CD4-positive, alpha-beta T cell treated with Interleukin-1 beta for 1 hour (primary cell): ENCODE measurements around the gene PPP1R9A.

Source experiments
- DNase-seq, 2 donors: peaks; one replicate each; pipeline ENCODE4 v3.0.0-alpha.2; 2020 to 2022

The PPP1R9A gene

DNA sequence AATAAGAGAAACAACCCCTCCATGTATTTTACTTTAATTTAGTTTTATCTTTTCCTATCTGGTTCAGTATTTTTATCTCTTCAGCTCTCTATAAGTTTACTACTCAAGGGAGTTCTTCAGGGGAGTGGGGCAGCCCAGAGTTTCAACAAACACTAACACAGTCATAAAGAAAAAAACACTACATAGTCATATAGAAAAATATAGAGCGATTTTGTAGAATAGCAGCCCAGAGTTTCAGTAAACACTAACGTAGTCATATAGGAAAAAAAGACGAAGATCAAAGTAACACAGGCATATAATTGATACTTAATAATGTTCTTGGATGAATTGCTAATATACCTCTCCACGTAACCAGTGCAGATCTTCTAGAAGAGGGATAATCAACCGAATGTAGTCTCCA, 362.2 kb downstream of the PPP1R9A start:
- DNase-seq = no peak

DNA sequence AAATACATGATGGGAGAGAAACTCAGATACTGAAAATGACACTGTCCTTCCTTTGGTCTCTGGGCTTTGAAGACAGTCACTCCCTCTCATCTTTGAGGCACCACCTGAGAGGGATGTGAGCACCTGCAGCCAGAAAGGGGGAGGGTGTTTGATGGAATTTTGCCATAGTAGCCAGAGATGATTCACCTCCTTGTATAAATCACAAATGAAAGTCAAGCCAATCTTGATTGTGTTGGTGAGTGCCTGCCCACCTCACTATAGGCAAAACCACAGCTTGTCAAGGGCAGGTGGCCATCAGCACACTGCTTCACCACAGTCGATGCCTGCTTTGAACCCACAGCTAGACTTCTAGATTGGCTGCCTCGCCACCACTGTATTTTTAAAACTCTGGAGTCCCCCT, 368.7 kb downstream of the PPP1R9A start:
- DNase-seq = no peak

DNA sequence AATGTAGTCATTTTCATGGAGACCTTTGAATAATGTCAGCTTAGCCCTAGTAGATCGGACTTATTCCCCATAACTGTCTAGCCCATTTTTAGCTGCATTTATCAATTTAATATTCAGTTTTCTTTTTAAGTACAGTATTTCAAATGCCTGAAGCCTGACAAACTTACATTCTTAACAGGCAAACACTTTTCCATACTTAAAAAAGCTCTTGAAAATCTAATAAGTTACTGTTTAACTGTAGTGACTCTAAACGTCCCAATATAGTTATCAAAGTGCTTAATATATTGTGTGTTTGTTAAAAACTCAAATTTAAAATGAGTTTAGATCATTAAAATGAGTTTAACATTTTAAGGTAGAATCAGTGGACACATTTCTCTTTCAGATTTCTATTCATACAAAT, 372.0 kb downstream of the PPP1R9A start:
- no peak for DNase-seq

DNA sequence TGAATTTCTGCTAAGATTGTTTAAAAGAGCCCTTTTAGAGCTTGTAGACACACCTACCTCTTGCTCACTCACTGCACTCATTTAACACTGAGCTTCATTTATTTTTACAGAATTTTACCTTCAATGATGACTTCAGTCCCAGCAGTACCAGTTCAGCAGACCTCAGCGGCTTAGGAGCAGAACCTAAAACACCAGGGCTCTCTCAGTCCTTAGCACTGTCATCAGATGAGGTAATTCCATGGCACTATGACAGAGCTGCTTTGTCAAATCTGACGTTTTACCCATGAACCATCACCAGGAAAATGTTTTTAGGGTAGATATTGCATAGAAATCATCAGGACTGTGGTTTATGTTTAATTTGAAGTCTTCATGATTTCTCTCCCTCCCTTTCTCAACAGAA, 378.7 kb downstream of the PPP1R9A start:
- no peak for DNase-seq

DNA sequence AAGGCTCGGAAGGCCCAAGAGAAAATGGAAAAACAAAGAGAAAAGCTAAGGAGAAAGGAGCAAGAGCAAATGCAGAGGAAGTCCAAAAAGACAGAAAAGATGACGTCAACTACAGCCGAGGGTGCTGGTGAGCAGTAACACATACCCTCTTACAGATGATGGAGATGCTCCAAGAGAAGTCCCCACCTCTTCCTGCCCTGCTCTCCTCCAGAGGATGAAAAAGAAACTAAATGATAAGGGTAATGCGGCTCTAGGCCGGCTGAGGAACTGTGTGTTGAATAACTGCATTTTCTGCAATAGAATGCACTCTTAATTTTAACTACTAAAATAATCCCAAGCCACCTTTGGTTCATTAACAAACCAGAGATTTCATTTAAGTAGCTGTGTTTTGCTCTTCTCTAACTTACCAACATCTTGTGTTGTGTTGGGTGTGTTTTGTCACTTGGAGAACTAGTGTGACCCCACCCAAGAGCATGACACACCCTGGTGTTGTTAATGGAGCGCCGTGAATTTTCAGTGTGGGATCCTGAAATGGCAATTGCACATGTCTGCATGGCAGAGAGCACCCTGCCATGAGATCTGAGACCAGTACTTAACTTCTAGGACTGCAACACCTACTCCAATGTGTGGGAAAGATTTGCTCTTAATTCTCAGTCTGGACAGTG, 382.9 kb downstream of the PPP1R9A start:
- no peak for DNase-seq

DNA sequence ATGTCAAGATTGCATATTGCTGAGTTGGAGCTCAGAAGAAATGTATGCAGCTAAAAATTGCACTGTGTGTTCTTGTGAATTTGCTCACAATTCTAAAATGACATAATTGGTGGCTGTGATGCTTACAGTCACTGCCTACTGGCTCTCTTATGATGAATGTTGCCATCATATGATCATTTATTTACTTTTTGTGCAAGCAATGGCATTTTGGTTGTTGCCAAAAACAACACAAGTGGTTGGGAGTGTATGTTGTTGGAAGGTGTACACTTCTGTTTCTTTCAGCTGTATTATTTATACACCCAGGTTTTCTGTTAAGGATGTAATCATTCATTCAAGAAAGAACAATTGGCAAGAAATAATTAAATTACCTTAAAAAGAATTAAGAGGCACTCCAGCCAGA, 388.0 kb downstream of the PPP1R9A start:
- DNase-seq = no peak

DNA sequence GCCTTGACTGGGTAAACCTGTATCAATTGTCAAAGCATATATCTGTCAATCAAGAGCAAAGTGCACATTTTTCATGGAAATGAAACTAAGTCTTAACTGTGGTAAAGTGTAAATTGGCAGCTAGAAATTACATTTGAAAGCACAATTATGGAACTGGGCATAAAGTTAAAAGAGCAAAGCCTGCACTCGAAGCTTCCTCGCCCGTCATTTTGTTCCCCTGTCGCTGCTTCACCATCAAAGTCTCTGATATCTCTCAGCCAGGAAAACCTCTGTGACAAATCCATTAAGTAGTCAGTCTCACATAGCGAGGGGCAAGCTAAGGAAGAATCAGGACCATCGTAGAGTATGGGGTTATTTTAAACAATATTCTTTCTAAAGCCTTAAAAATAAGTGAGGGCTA, 389.1 kb downstream of the PPP1R9A start:
- no peak for DNase-seq

DNA sequence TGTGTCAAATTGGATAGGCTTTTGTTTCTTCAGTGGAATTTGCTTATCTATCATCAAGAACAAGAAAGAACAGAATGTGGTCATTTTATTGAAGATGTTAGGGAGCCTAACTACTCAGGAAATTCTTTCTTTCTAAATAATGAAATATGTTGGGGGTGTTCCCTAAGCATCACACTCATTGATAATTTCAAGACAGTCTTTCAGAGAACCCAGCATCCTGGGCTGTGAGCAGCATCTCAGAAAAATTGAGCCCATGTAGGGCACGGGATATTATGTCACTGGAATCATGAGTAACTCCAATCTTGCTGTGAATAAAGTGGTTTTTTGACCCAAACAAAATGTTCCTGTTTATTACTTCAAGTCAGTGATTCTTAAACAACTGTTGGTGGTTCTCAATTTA, 389.6 kb downstream of the PPP1R9A start:
- DNase-seq = no peak

DNA sequence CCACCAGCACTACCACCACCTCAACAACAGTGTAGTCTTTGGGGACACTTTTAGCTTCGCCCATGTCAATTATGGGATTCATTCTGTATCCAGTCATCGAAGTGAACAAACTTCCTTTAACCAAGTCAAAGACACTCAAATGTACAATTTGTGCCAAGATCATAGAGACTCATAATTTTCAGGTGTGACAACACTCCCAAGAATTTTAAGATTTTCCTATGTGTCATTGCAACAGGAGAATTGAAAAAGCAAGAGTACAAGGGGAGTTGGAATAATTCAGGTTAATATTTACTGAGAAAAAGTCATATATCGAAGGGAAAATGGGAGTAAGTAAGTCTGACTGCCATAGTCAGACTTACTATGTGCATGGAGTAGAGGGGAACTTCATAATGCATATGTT, 390.7 kb downstream of the PPP1R9A start:
- no peak for DNase-seq

DNA sequence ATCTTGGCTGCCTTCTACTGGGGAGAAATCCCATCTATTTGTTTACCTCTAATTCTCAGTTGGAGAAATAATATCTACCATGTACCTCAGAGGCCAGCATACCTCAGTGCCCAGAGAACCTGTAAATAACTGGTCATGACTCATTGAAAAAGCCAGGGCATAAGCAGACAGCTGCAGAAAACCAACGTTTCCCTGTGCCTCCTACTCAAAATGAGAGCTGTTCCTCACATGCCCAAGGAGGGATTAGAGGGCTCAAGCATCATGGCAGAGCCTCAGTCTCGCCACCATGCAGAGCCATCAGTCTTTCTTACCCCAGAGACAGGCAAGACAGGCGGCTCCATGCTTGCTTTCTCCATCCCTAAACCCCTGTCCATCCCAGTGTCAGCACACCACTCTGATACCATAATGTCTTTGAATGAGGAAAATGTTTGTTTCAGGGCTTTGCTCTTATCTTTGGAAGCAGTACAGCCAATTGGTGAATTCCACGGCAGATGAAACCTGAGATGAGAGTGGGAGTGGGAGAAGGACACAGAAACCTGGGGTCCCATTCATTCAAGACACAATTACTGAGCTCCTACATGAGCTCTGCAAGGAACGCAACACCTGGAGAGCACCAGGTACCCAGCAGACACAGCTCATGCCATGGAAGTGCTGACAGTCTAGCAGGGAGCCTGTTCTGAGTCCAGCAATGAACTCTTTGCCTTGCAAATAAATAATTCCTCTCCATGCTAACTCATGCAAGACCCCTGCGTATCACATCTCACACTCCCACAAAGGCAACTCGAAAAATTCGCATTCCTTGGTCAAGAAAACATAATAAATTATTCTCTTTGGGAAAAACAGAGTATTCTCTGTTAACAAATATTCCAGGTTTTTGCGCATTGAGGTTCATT, 395.9 kb downstream of the PPP1R9A start:
- DNase-seq = no peak

DNA sequence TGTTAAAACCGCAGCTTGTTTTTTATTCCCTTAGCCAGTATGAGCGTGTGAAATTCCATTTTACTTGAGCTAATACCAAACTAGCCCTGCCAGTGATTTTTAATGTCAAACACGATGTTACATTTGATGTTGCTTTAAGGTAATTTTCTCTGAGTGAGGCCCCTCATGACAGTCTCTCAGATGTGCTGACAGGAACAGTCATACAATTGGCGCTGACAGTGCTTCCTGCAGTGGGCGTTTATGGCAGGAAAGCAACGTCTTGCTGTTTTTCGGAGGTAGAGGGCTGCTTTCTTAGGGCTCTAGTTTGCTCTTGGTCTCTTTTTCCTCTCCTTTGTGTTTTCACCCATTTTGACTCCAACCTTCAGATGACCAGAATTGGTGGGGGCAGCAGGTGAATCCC, 397.6 kb downstream of the PPP1R9A start:
- DNase-seq = no peak

DNA sequence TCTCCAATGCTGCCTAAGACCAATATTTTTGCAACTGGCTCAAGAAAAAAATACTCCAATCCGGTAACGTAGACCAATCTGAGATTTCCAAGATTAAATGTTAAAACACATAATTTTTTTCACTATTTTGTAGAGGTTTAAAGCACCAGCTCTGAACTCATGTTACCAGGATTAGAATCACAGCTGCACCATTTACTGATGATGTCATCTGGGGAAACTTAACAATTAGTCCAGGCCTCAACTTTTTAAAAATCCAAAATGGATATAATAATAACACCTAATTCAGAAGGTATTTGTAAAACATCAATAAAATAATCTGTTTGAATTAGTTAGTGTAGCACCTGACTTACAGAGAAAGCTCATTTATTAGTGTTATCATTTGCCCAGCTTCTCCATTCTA, 402.6 kb downstream of the PPP1R9A start:
- DNase-seq = no peak

DNA sequence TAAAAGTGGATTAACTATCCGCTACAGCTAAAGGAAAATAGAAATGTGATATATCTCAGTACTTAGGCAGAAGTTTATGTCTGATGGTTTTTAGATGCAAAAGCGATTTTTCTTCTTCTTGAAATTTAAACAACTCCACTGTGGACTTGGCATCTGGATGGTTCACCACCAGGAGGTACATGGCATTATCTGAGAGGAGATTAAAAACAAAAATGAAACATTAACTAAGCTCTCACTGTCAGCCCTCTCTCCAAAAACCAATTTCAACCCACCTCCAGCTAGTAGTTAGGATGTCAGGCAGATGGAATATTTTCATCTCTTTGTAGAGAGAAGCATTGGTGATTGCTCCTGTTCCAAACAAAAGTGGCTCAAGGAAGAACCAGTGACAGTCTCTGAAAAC, 404.0 kb downstream of the PPP1R9A start:
- DNase-seq = no peak

DNA sequence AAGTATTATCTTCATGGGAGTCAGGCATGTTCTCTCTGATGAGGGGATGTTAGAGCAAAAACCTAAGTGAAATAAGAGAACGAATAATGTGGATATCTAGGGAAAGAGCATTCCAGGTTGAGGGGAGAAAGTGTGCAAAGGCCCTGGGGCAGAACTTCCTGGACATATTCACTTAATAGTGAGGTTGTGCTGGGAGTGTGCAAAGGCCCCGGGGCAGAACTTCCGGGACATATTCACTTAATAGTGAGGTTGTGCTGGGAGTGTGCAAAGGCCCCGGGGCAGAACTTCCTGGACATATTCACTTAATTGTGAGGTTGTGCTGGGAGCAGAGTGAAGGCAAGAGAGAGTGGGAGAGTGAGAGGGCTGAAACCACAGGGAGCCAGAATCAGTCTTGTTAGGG, 405.2 kb downstream of the PPP1R9A start:
- DNase-seq = no peak

DNA sequence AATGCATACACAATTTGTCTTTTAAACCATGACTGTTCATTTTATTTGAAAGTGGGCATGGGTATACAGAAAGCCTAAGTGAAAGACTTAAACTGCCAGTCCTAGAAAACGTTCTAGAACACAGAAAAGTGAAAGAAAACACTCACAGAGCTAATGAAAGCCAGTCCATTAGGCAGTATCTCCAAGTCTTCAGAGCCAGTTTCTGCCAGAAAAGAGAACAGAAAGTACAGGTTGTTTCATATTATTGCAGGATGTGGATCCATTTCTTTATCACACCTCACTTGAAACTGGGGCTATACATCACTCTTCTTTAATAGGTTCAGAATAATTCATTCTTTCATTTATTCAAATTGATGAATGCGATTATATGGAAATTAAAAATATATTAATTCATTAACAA, 409.2 kb downstream of the PPP1R9A start:
- no peak for DNase-seq

DNA sequence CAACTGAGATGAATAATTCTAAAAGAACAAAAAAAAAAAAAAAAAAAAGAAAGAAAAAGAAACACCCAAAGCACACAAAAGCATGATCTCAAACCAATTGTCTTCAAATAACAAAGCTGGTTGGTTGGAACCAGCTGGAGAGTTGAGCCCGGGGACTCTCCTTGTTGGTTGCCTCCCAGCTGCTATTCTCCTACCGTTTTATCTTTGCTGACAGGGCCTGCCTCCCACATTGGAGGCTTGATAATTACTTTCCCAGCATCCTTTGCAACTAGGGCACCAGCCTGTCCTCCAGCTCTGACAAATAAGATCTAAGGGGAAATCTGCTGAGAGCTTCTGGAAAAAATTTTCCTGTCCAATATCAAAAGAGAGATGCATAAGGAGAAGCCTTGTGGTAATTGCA, 410.2 kb downstream of the PPP1R9A start:
- no peak for DNase-seq

DNA sequence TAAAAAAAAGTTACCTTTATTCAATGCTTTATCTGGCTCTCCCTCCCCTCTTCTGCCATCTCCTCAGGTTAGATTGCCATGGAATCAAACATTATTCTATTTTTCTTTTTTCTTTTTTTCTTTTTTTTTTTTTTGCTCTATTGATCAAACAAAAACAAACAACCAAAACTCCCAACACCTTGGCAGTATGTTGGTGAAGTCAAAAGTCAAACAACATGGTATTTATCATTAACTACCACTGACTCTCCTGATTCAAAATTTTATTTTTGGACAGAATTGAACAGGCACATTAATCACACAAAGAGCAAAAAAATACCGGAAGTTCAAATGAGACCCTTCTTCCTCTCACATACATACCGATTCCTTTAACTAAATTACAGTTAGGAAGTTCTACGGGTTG, 410.6 kb downstream of the PPP1R9A start:
- no peak for DNase-seq

DNA sequence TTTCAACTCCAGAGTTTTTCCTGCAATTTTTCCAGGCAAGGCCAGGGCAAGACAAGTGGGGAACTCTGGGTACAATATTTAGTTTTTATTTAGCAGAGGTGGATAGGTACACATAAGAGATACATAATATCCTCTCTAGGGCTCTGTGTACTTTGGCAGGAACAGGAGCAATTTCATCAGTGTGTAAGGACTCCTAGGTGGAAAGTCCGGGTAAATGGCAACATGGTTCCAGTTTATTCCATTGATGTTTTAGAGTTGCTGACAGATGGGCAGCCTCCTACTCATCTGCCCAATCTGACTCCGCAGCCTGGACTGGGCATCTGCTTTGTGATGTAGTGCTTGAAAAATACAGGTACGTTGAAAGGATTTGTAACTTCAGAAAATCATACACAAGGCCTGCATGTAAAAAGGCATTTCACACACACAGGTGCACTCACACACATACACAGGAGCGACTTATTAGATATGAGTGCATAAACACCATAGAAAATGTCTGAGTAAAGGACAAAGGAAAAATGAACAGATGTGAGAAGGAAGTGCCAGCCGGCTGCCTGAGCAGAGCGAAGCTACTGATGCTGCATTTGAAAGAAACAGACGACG, 411.2 kb downstream of the PPP1R9A start:
- DNase-seq = no peak

DNA sequence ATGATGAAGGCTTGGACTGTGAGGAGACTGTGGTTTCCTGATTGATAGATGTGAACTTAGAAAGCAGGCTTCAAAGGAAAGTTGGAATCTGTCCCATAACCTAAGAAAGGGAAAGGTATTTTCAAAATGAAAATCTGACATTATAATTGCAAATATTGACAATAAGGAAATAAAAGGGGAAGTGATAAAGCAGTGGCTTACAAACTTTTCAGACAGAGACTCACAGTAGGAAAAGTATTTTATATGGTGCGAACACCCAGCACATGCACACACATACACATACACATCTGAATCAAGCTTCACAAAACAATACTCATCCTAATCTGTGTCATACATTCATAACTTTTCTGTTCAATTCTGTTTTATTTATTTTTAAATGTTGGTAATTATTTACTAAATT, 412.2 kb downstream of the PPP1R9A start:
- no peak for DNase-seq

DNA sequence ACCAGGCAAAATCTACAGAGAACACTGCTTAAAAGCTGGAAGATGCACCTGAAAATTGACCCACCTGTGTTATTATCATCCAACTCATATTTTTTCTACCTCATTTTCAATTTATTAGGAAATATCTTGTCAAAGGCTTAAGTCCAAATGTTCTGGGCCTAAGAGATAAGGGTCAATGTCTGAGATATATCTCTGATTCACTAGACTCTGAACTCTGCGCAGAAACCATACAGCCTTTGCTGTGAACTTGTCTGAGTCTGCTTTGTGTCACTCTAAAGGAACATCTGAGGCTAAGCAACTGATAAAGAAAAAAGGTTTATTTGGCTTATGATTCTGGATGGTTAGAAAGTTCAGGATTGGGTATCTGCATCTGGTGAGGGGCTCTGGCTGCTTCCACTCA, 413.3 kb downstream of the PPP1R9A start:
- no peak for DNase-seq

DNA sequence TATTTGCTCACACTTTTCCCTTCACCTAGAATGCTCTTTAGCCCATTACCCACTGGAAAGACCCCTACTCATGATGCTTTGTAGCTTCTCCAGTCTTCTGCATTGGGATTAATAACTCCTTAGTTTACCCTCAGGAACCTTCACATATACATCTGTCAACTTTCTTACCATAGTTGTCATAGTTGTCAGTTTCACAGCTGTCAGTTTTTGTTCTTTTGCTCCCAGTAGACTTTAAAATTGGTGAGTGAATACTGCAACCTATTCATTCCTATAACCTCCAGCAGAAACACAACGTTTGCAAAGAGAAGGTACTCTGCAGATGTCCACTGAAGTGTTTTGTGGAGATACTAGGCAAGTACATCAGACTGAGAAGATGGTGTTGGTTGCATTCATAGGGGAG, 414.3 kb downstream of the PPP1R9A start:
- DNase-seq = no peak

DNA sequence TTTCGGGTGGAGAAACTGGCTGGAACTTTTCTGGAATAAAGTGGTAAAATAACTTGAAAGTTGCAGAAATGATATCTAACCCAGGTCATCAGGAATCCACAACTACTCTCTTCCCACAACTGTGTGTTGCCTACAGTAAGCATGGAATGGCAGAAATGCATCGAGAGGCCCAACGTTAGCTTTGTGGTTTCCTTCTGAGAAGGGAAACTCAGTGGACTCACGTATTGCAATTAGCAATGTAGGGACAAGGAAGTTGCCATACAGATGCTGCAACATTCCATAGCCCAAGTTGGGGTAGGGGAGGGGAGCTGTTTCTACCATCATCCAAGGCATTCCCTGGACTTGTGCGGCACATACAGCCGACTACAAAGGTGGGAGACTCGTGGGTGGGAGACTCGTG, 415.0 kb downstream of the PPP1R9A start:
- DNase-seq = no peak

DNA sequence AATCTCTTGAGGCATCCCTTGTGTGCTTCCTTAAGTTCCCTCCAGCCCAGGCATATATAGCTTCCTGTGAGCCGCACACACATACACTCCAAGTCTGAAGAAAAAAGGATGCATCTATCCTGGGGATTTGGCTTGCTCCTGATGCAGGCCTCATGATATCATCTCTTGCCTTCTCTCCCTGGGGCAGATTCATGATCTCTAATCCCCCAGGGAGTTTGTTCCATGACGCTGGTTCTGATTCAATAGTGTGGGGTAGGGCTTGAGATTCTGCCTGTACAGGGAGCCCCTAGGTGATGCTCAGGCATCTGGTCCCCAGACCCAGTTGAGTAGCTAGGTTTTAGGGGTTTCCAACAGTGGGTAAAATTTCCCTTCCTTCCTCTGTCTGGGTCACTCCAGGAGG, 415.5 kb downstream of the PPP1R9A start:
- no peak for DNase-seq

DNA sequence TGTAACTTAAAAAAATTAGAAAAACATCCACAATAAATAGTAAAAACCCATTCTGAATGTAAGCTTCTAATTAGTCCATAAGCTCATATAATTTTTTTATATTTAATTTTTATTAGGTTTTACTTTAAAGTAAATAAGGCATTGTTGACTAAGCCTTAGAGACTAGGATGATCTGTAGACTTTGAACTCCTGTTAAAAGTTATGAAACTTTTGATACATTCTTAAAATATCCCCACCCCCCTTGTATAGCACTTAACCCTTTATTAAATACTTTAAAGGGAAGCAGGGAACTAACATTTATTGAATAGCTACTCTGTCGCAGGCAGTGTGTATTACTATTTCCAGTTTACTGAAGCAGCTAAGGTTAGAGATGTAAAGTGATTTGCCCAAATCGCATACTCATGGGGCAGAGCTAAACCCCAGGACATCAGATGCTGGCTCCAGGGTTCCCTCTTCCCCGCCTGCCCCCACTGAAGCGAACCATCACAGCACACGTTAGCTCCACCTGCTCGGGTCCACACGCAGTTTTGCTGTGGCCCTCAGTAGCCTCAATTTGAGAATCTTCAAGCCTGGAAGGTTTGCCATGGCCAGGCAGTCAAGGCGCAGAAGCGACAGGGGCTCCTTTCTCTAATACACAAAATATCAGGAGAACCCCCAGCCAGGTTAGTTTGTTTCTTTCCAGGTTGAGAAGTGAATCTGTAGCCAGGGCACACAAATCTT, 416.2 kb downstream of the PPP1R9A start:
- DNase-seq = no peak
